Measurements from ENCODE around the gene GUK1.

GUK1 gene

GRCh38 chr1:228161362-228161761, 21.3 kb downstream of the GUK1 start:
- no peak for DNase-seq (ENCODE audit: low spot score)
- TF ChIP-seq CTCF (IDR thresholded peaks at IDR 0.05; ENCODE audit: extremely low read depth, missing control alignments): no peak

DNA sequence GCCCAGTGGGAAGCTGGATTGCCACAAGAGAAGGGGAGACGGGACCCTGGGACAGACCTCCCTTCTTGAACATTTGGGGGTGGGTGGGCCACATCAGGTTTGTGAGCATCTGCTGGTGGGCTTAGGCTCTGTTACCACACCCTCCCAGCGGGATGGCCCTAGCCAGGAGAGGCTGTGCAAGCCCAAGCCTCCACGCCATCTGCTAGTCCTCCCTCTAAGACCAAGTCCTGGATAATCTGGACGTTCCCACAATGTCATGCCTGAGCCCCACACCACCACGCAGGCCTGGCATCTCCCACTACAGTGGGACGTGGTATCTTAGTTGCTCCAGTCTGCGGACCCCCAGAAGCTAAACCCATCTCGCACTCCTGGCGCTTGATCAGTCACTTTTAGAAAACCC, 21.8 kb downstream of the GUK1 start:
- TF ChIP-seq CTCF (IDR thresholded peaks at IDR 0.05; ENCODE audit: extremely low read depth, missing control alignments): no peak
- DNase-seq (ENCODE audit: low spot score): no peak

- no peak for DNase-seq (ENCODE audit: low spot score)
Observed at GRCh38 chr1:228162286-228163006, 22.4 kb downstream of the GUK1 start.

DNA sequence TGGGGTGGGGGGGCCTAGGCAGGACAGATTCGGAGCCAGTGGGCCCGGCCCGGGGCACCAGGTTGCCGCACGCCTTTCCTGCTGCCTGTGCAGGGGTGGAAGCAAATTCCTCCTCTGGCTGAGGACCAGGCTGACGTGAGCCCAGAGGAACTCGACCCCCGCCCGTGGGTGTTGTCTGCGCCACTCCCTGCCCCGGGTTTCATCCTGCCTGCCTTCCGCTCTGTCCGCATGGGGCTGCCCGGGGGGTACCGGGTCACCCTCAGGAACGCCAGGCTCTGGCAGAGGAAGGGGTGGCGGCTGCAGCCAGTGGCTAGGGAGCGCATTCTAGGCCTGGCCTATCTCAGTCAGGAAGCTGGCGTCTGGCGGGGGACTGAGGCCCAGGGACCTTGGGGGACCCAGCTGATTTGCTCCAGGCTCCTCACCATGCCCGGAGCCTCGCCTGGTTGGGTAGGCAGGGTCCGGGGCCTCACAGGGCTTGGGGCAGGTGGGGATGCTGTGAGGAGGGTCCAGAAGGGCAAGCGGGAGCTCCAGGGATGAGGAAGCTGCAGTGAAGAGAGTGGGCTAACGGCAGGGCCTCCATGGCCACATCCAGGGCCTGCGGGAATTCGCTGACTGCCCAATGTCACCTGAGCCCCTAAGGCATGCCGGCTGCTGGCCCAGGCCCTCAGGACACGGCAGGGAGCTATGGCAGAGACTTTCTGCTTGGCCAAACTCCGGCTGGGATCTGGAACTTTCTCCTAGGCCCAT, 23.1 kb downstream of the GUK1 start:
- no peak for TF ChIP-seq CTCF (IDR thresholded peaks at IDR 0.05; ENCODE audit: extremely low read depth, missing control alignments)
- no peak for DNase-seq (ENCODE audit: low spot score)

More at GRCh38 chr1:228162286-228163006, 22.4 kb downstream of the GUK1 start:
- TF ChIP-seq CTCF (IDR thresholded peaks at IDR 0.05; ENCODE audit: extremely low read depth, missing control alignments): no peak

DNA sequence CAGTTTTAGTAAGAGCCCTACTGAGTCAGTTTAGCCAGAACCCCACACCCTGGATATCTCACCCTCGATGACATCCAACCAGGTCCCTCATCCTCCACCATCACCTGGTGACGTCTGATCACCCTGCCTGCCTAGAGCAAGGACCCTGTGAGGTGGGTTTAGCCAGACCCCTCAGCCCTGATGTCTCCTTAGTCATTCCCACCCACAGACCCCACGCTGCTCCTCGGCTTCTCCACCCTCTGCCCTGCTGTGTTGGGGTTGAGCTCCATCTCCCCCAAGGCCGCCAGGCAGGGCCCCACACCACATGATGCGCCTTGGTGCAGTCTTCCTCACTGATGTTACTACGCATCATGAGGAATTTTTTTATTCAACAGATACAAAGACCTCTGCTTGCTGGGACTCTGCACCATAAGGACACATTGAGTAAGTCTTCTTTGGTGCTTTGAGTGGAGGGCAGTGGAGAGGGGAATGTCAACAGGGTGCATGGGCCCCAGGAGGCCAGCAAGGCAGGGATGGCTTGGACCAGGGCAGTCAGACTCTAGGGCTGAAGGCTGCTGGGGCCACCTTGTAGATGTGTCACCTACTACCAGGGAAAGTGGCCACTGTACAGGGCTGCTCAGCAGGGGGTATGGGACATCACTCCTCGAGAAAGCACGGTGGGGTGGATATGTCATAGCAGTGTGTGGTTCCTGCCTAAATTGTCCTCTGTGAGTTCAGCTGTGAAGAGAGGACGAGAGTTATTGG, 23.9 kb downstream of the GUK1 start:
- DNase-seq (ENCODE audit: low spot score): no peak
- no peak for TF ChIP-seq CTCF (IDR thresholded peaks at IDR 0.05; ENCODE audit: extremely low read depth, missing control alignments)

DNA sequence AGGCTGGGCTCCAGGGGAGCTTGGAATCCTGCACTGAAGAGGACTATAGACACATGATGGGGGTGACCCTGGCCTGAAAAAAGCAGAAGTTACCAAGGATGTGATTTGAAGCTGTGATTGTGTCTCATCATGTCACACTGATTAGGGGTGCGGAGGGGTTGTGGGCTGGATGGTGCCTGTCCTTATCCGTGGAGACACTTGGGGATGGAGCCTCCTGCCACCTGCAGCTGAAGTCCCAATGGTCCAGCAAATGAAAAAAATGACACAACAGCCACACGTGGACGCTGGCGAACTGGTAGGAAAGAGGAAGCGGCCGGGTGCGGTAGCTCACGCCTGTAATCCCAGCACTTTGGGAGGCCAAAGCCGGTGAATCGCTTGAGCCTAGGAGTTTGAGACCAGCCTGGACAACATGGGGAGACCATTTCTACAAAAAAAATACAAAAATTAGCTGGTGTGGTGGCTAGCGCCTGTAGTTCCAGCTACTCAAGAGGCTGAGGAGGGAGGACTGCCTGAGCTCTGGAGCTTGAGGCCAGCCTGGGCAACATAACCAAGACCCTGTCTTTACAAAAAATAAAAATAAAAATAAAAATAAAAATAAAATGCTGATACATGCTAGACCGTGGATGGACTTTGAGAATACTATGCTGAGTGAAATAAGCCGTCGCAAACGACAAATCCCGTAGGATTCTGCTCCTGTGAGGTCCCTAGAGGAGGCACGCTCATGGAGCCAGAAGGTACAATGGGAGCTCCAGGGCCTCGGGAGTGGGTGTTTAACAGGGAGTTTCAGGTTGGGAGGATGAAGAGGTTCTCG, 24.7 kb downstream of the GUK1 start:
- TF ChIP-seq CTCF (IDR thresholded peaks at IDR 0.05; ENCODE audit: extremely low read depth, missing control alignments): no peak
- DNase-seq (ENCODE audit: low spot score): no peak

Data from GM20000 (cell line).